GM21390 (cell line): ENCODE measurements around the gene PFKP.
"Not testable (repeated sequence)": the region's sequence is repeated elsewhere in the genome, so short reads cannot be mapped to it uniquely, and the experiment has no call there.

ENCODE experiments used
- ATAC-seq: cut with Tn5 transposase; IDR thresholded peaks from one replicate; pipeline ENCODE4 v1.9.1; 2021; ENCODE audit not compliant: unreplicated experiment

Gene PFKP

GRCh38 chr10:3096149-3096548, 28.8 kb downstream of the PFKP start:
- no peak for ATAC-seq

DNA sequence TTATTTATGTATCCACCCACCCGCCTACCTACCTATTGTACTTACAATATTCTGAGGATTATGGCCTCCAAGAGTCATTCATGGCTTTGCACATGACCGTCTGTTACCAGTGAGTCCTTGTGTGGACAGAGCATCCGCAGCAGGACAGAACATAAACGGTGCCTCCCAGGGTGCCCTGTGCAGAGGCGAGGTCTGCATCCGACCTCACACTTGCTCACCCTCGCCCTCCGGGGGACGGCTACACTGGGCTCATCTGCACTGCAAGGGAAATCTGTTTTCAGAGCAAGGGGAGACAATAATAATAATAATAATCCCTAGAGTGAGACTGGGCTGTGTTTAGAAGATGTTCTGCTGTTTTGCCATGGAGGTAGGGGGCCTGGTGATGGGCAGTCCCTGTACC, 29.8 kb downstream of the PFKP start:
- no peak for ATAC-seq

DNA sequence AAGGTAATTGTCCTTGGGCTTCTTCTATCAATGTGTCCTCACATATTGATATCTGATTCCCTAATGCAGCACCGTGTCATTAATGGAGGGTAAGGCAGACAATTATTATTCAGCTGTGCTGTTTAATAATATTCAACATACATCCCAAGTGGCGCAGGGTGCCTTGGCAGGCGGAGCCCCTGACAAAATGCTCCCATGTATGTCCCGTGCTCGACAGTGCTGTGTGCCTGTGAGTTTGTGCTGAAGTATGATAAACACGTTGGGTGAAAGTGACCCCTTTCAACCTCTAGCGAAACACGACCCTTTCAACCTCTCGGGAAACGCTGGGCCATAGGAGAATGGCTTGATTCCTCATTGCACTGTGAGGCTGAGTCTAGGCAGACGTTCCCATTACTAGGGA, 31.3 kb downstream of the PFKP start:
- no peak for ATAC-seq

GRCh38 chr10:3099291-3100092, 32.1 kb downstream of the PFKP start:
- no peak for ATAC-seq

DNA sequence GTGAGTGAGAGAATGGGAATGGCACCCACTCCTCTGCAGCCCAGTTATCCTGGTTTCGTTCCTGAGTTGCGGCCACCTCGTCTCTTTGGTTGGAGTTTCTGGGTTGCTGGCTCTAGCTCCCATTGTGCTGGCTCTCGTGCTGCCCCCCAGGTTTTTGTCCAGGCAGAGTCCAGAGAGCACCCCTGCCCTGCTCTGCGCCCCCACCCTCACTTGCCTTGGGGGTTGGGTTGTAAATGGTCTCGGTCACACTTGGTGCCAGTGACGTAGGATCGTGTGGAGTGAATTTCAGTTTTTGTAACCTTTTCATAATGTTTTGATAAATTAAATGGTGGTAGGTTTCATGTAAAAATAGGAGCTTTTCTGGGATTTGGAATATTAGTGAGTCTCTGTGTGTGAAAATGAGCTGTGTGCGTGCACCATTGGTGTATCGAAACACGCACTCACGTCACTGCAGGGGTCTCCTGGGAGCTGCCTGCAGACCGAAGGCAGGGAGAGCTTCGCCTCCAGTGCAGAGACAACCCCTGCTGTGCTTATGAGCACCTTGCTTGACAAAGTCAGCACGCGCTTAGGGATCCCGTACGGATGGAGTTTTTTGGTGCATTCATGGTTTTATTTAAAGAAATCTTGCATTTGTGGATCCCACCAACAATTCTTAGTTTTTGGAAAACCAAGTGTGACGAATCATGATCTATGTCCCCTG, 32.9 kb downstream of the PFKP start:
- no peak for ATAC-seq

DNA sequence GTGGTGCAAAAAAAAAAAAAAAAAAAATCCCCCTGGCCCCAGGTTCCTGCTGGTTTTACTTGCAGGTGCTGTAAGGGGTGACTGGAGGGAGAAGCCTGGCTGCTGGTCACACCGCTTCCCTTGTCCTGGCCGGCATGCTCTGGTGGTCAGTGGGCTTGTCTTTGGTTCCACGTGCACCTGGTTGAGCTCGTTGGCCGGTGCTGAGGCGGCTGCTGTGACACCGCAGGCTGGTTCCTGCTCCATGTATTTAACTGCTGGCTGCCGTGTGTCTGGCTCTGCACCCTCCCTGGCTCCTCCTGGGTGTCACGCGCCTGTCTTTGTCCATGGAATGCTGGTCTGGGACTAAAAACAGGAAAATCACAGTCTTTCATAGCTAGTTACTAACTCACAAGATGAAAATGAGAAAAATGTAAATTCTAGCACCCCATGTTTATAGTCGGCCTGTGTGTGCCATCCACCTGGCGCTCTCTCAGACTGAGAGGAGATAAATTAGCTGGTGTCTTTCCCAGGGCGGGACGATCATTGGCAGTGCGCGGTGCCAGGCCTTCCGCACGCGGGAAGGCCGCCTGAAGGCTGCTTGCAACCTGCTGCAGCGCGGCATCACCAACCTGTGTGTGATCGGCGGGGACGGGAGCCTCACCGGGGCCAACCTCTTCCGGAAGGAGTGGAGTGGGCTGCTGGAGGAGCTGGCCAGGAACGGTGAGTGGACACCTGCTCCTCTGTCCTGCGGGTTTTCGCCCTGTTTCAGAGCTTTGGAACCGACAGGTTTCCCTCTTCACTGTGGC, 33.7 kb downstream of the PFKP start:
- no peak for ATAC-seq

DNA sequence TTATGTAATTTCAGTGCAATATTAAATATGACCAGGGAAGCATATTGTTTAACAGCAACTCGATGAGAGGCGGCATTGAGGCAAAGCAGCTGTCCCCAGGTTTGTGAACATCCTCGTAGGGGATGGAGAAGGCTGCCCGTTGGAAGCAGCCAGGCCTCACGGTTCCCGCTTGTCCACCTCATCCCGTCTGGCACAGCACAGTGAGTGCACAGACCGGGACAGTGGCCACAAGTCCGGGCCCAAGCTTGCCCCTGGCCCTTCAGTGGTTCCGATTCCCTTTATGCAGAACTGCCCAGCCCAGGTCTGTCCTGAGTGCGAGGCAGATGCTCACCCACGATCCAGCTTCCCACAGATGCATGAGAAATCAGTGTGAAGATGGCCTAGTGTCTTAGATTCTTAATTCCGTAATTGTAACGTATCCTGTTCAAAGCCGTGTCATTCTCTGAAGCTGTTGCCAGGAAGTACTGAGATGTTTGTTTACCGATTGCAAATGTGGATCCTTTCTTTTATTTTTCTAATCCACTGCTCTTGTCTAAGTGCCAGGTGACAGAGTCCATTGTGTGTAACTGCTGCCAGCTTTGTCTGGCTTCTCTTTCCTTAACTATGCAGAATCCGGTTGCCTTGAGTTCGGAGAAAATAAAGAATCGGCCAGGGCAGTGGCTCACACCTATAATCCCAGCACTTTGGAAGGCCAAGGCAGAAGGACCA, 35.5 kb downstream of the PFKP start:
- no peak for ATAC-seq

- ATAC-seq, result no peak
These were observed 36.3 kb downstream of the PFKP start for GRCh38 chr10:3103646-3104045.

DNA sequence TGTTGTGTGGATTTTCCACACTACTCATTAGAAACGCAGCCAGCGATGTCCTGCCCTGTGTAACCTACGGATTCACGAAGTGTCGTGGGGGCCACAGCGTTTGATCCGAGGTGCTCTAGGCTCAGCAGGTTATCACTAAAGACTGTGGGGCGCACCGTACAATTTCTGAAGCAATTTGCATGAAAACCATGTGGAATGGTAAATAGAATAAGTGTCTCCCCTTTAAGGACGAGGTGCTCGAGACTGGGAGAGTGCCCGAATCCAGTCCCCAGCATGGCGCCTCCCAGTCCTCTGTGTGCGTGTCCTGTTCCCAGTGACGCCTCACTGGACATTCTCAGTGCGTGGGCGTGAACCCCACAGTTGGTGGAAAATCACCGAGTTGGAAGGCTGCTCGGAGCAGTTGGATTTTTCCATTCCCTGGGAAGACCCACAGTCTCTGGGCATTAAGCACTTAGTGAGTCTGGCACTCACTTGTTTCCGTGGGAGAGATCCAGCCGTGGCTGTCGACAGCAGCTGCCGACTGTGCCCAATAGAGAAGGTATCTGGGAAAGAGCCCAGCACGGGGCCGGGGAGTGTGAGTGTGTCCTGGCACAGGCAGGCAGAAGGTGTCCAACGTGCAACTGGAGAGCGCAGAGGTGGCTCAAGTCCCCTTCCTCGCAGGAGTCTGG, 37.0 kb downstream of the PFKP start:
- no peak for ATAC-seq

DNA sequence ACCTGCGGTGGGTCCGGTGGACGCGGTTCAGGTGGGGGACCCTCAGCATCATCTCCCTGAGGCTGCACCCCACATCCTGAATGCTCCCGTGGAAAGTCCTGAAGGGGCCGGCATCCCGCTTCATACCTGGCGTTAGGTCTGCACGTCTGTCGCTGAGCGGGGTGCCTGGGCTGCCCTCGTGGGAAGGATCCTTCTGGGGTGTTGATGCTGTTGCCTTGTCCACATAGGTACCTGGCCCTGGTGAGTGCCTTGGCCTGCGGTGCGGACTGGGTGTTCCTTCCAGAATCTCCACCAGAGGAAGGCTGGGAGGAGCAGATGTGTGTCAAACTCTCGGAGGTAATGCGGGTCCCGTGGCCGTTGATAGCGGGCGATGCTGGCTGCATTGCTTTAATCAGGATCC, 37.8 kb downstream of the PFKP start:
- no peak for ATAC-seq

DNA sequence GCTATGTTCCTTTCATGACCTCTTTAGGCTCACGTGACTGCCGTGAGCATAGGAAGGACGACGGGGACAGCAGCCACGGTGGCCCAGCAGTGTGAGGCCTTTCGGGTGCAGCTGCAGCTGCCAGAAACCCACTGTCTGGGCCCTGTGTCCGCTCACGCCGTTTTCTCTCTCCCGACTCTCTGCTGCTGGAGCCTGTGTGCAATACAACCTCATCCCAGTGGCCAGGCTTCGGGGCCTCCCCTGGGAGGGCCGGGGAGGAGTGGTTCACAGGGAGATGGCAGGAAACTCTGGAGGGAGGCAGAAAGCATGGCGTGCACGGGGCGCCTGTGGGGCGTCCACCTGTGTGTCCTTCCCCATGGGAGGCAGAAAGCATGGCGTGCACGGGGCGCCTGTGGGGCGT, 38.6 kb downstream of the PFKP start:
- ATAC-seq, result no peak

DNA sequence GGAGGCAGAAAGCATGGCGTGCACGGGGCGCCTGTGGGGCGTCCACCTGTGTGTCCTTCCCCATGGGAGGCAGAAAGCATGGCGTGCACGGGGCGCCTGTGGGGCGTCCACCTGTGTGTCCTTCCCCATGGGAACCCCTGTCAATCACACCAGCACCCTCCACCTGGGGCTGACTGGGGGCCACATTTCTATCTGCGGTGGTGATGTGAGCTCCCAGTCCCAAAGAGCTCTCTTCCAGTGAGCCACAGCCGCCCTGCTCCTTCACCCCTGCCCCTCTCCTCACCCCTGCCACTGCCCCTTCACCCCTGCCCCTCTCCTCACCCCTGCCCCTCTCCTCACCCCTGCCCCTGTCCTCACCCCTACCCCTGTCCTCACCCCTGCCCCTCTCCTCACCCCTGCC, 39.0 kb downstream of the PFKP start:
- not testable (repeated sequence) for ATAC-seq

- ATAC-seq, result no peak
These were observed 39.6 kb downstream of the PFKP start for GRCh38 chr10:3106928-3107425.

DNA sequence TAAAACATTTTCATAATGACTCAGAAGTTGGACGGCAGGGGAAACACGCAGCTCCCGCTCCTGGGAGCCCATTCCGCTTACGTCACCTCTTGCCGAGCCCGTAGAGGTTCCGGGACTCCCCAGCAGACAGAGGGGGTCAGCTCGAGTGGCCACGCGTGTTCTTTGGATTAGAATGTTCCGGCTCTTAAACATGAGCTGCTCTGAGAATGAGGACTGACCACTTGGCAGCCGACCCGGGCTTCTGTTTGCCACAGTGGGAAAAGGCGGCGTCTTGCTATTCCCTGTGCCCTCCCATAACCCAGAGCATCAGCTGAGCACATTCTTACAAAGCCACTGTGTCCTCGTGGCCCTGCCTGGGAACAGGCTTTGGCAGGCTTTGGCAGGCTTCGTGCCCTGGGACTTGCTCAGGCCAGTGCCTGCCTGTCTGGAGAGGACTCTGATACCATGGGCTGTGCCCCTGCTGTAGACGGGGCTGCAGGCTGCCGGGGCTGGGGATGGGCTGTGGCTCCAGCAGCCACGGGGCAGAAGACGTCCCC, 40.1 kb downstream of the PFKP start:
- ATAC-seq, result no peak

- ATAC-seq, result no peak
These were observed 40.7 kb downstream of the PFKP start for GRCh38 chr10:3108033-3108432.

- no peak for ATAC-seq
These were observed 41.3 kb downstream of the PFKP start for GRCh38 chr10:3108575-3109105.

GRCh38 chr10:3109196-3109595, 41.8 kb downstream of the PFKP start:
- ATAC-seq, result no peak

GRCh38 chr10:3109633-3110032, 42.3 kb downstream of the PFKP start:
- no peak for ATAC-seq

DNA sequence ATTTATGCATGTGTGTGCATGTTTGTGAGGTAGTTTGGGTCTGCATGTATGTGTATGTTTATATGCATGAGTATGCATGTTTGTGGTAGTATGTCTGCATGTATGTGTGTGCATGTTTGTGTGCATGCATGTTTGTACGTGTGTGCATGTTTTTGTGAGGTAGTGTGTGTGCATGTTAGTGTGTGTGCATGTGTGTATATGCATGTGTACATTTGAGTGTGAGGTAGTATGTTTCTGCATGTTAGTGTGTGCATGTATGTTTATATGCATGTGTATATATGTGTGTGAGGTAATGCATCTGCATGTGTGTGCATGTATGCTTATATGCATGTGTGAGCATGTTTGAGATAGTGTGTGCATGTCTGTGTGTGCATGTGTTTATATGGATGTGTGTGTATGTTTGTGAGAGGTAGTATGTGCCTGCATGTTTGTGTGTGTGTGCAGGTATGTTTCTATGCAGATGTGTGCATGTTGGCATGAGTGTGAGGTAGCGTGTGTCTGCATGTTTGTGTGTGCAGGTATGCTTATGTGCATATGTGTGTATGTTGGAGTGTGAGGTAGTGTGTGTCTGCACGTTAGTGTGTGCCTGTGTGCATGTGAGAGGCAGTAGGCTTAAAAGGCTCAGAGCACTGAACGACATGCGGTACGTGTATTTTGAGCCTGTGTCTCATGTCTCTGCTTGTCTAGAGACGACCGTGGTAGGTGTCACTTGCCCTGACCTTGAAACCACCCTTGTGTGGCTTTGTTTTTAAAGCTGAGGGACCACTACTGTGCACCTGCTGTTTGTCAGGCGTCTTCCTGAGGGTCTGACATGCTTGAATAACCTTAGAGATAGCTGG, 43.7 kb downstream of the PFKP start:
- ATAC-seq, result no peak
